SKM-1 (cell line): ENCODE results near the gene SON.
A peak's percentile ranks its signal among the peaks of the same experiment; 100 is the strongest.

ENCODE experiments used
- DNase-seq: peaks from one replicate; lab custom pipeline; 2025; ENCODE audit not compliant: unreplicated experiment; lab: John Stamatoyannopoulos, UW

SON gene

DNA sequence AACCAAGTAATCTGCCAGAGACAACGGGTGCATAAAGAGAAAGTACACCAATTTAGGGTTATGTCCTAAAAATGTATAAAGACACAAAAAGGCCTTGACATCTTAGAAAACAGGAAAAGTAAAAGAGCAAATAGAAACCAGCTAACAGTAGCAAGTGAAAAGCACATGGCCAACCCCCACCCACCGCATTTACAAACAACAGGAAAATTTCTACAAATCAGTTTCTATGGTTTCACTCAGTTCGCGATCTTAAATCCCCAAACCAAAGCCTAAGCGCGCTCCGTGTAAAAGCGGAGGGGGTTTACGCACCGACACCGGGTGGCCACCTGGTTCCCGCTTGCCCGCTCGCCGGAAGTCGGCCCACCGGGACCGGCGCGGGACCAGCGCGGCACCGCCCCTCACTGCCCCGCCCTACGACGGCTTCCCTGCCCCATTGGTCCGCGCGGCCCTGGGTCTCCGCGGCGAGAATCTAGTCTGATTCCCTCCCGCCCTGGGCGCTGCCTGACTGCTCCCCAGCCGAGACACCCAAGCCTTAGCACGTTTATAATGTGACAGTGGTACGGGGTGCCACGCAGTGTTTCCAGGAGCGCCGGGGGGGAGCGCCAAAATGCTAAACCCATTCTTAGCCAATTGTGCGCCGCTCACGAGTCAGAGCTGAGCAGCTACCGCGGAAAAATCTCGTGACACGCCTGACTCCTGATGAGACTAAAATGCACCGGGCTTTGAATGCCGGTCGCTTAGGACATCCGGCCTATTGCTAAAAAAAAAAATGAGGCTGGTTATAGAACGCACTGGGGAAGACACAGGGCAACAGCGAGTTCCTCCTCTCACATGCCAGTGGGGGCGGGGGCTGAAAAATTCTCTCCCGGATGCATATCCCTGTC, 840 bp upstream of the SON start, which contains the start of gene GART:
TSS of gene GART (minus strand) at position 362 of the 884 bp plus-strand sequence. CDS start 2,802 bp downstream, outside the sequence.
- peak; percentile 70 for DNase-seq

DNA sequence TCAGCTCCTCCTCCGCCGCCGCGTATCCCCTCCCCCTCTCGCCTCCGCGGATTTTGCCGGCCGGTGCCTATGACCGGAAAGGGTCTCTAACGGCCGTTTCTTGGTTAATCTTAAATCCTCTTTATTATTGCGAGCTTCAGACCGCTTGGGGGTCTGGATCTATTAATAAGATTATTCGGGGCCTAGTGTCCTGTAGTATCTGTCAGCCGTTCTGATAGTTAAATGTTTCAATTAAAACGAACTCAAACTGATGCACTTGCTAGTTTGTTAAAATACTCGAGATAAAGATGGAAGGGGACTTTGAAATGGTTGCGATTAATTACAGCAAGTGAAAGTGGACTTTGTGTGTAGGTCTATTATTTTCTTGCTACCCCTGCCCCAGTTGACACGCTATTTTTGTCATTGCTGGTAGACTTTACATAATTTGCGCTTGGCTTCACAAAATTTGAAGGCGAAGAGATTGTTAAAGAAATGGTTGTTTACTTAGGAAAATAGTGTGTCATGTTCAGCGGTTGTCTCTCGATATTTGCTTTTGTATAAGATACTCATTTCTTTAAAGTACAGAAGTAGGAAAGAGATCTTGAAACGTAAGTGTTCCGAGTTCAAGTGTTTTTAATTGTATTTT, 779 bp downstream of the SON start:
- DNase-seq: no peak

DNA sequence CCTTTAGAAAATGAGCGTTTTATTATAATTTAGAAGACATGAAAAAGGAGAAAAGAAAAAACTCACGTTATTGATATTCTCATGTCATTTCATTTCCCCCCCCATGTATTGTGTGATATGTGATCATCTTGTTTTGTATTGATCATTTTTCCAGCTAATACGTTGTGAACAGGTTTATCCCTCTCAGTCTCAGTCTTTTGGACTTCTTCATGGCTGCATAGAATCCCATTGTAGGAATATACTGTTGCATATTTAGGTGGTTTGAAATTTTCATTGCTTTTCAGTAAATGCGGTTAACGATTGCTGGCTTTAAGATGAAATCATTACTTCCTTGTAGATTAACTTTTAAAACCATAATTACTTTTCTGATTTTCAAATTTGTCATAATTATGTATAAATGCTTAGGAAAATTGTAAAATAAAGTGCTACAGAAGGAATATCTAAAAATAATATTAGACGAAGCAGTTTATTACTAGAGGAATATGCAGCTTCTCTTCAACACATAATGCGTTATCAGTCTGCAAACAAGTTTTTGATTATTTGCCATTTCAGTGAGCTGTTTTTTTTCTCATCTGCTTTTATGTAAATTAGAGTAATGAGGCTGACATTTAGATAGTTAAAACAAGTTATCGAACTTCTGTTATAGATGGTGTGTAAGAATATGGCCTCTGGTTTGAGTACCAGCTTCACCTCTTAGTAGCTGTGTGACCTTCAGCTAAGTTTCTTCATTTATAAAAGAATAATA, 1.8 kb downstream of the SON start:
- no peak for DNase-seq

DNA sequence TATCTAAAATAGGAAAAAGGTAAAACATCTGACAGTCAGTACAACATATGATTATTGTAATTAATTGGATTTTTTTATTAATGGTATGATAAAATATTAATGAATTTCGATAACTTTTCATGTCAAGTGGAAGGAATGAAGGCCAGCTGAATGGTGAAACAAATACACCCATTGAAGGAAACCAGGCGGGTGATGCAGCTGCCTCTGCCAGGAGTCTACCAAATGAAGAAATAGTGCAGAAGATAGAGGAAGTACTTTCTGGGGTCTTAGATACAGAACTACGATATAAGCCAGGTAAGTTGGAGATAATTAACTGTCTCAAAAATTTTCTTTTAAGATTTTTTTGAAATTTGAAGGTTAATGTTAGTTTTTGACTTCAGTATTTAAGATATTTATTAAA, 3.2 kb downstream of the SON start:
- no peak for DNase-seq

DNA sequence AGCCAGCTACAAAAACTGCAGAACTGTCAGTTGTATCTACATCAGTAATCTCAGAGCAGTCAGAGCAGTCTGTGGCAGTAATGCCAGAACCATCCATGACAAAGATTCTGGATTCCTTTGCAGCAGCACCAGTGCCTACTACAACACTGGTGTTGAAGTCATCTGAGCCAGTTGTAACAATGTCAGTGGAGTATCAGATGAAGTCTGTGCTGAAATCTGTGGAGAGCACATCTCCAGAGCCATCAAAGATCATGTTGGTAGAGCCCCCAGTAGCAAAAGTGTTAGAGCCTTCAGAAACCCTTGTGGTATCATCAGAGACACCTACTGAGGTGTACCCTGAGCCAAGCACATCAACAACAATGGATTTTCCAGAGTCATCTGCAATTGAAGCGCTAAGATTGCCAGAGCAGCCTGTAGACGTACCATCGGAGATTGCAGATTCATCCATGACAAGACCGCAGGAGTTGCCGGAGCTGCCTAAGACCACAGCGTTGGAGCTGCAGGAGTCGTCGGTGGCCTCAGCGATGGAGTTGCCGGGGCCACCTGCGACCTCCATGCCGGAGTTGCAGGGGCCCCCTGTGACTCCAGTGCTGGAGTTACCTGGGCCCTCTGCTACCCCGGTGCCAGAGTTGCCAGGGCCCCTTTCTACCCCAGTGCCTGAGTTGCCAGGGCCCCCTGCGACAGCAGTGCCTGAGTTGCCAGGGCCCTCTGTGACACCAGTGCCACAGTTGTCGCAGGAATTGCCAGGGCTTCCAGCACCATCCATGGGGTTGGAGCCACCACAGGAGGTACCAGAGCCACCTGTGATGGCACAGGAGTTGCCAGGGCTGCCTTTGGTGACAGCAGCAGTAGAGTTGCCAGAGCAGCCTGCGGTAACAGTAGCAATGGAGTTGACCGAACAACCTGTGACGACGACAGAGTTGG, 7.3 kb downstream of the SON start:
- DNase-seq: no peak

DNA sequence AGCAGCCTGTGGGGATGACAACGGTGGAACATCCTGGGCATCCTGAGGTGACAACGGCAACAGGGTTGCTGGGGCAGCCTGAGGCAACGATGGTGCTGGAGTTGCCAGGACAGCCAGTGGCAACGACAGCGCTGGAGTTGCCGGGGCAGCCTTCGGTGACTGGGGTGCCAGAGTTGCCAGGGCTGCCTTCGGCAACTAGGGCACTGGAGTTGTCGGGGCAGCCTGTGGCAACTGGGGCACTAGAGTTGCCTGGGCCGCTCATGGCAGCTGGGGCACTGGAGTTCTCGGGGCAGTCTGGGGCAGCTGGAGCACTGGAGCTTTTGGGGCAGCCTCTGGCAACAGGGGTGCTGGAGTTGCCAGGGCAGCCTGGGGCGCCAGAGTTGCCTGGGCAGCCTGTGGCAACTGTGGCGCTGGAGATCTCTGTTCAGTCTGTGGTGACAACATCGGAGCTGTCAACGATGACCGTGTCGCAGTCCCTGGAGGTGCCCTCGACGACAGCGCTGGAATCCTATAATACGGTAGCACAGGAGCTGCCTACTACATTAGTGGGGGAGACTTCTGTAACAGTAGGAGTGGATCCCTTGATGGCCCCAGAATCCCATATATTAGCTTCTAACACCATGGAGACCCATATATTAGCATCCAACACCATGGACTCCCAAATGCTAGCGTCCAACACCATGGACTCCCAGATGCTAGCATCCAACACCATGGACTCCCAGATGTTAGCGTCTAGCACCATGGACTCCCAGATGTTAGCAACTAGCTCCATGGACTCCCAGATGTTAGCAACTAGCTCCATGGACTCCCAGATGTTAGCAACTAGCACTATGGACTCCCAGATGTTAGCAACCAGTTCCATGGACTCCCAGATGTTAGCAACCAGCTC, 8.2 kb downstream of the SON start:
- DNase-seq: no peak

DNA sequence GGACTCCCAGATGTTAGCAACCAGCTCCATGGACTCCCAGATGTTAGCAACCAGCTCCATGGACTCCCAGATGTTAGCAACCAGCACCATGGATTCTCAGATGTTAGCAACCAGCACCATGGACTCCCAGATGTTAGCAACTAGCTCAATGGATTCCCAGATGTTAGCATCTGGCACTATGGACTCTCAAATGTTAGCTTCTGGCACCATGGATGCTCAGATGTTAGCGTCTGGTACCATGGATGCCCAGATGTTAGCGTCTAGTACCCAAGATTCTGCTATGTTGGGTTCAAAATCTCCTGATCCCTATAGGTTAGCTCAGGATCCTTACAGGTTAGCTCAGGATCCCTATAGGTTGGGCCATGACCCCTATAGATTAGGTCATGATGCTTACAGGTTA, 8.8 kb downstream of the SON start:
- no peak for DNase-seq

DNA sequence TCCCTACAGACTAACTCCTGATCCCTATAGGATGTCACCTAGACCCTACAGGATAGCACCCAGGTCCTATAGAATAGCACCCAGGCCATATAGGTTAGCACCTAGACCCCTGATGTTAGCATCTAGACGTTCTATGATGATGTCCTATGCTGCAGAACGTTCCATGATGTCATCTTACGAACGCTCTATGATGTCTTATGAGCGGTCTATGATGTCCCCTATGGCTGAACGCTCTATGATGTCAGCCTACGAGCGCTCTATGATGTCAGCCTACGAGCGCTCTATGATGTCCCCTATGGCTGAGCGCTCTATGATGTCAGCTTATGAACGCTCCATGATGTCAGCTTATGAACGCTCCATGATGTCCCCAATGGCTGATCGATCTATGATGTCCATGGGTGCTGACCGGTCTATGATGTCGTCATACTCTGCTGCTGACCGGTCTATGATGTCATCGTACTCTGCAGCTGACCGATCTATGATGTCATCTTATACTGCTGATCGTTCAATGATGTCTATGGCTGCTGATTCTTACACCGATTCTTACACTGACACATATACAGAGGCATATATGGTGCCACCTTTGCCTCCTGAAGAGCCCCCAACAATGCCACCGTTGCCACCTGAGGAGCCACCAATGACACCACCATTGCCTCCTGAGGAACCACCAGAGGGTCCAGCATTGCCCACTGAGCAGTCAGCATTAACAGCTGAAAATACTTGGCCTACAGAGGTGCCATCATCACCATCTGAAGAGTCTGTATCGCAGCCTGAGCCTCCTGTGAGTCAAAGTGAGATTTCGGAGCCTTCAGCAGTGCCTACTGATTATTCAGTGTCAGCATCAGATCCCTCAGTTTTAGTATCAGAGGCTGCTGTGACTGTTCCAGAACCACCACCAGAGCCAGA, 9.5 kb downstream of the SON start:
- DNase-seq: no peak

DNA sequence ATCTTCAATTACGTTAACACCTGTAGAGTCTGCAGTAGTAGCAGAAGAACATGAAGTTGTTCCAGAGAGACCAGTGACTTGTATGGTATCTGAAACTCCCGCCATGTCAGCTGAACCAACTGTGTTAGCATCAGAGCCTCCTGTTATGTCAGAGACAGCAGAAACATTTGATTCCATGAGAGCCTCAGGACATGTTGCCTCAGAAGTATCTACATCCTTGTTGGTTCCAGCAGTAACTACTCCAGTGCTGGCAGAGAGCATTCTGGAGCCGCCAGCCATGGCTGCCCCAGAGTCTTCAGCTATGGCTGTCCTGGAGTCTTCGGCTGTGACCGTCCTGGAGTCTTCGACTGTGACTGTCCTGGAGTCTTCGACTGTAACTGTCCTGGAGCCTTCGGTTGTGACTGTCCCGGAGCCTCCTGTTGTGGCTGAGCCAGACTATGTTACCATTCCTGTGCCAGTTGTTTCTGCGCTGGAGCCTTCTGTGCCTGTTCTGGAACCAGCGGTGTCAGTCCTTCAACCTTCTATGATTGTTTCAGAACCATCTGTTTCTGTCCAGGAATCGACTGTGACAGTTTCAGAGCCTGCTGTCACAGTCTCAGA, 10.3 kb downstream of the SON start:
- DNase-seq: no peak

DNA sequence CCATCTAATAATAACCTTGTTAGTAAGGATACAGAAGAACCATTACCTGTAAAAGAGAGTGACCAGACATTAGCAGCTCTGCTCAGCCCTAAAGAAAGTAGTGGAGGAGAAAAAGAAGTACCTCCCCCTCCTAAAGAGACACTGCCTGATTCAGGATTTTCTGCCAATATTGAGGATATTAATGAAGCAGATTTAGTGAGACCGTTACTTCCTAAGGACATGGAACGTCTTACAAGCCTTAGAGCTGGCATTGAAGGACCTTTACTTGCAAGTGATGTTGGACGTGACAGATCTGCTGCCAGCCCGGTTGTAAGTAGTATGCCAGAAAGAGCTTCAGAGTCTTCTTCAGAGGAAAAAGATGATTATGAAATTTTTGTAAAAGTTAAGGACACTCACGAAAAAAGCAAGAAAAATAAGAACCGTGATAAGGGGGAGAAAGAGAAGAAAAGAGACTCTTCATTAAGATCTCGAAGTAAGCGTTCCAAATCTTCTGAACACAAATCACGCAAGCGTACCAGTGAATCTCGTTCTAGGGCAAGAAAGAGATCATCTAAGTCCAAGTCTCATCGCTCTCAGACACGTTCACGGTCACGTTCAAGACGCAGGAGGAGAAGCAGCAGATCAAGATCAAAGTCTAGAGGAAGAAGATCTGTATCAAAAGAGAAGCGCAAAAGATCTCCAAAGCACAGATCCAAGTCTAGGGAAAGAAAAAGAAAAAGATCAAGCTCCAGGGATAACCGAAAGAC, 11.6 kb downstream of the SON start:
- no peak for DNase-seq

DNA sequence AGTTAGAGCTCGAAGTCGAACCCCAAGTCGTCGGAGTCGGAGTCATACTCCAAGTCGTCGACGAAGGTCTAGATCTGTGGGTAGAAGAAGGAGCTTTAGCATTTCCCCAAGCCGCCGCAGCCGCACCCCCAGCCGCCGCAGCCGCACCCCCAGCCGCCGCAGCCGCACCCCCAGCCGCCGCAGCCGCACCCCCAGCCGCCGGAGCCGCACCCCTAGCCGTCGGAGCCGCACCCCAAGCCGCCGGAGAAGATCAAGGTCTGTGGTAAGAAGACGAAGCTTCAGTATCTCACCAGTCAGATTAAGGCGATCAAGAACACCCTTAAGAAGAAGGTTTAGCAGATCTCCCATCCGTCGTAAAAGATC, 12.1 kb downstream of the SON start:
- DNase-seq: no peak

DNA sequence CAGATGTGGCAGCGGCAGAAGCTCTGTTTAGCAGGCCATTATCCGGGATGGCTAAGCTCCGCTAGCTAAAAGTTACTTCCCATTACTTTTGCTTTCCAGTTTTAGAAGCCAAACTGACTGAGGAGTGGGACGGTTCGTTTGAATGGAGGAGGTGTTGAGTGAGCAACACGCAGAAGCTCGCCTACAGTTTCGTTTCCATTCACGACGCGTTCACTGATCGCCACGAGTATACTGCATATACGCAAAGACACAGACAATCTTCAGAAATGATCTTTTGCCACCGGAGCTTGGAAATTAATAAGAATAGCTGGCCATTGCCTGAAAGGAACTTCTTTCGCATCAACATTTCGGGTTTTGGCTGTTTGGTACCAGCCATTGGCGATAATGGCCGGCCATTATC, 14.6 kb downstream of the SON start:
- no peak for DNase-seq

DNA sequence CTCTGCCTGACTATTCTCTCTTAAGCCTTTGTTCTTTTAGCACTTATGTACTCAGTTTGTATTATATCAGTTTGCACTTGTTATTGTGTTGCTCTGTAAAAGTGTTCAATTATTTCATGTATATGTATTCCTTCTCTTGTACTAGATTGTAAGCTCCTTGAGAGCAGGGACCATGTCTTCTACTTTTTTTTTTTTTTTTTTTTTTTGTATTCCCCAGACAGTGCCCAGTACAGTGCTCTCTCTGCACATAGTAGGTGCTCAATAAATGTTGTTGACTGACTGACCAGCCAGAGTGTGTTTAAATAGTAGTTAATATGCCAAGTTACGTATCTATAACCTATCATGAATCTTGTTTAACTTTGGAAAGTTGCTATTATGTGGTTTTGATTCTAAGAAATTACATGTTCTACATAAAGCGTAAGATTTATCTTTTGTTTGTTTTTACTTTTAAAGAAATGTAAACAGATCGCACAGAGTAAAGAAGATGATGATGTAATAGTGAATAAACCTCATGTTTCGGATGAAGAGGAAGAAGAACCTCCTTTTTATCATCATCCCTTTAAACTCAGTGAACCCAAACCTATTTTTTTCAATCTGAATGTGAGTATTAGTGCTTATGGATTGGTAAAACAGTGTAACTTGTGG, 16.1 kb downstream of the SON start:
- no peak for DNase-seq

DNA sequence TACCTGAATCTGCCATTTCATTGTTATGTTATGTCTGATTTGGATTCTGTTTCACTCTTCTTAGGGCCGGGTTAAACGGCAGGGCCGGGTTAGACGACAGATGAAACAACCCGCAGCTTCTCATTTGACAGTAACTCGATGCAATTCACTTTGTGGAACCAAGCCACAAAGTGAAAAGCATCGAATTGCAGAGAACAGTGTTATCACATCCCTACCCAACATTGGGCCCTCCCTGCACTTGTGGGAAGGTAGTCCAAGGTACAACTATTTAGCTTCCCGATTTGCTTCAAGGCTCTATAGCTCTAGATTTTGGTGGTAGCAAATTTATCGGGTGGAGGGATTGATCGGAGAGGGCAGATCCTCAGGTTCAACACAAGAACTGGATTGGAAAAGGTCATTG, 17.0 kb downstream of the SON start:
- DNase-seq: no peak

DNA sequence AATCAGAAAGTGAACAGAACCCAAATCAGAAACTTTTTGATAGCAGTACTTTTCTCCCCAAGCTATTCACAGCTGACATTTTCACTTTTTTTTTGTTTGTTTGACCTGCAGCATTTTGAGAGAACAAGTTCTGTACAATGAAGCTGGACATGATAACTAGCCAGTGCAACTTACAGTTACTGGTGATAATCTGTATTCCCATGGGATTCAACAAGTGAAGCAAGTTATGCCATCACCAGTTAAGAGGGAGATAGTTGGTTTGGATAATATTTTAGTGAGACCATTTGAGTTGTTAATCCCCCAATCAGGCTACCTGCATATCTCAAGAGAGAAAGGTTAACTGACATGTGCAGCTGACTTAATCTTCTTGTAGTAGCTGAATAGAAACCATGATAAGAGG, 18.1 kb downstream of the SON start:
- DNase-seq: no peak

DNA sequence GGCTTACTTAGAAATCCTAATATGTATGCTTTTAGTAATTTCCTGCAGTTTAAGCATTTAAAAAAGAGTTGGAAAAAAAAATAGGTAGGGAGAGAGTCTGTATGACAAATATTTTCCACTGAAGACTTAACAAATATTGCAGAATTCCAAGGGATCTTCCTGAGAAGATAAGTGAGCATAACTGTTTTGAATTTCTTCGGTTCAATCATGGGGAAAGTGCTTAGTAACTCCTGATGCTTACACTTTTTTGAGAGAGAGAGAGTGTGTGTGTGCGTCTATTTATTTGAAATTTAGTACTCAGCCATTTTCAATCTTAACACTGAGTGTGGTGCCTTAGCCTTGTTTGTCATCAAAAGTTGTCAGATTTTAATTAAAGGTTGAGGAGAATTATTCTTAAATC, 18.5 kb downstream of the SON start:
- DNase-seq: no peak

DNA sequence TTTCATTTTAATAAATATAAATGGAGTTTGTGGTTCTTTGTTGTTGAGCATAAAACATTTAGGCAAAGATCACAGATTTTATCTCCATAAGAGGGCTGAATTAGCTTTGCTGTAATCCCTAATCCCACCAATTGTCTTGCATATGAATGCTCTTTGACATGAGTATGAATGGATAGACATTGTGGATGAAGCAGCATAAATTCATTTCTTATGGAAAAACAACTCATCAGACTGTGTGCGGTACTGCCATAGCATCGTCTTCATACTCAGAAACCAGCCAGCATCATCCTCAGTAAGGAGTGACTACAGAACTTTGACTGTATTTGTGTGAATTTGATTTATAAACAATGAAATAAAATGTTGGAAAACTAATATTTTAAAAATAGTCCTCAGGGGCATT, 19.6 kb downstream of the SON start:
- no peak for DNase-seq
